Kasumi-1 (cell line): ENCODE measurements around the gene HNRNPLL.

Experiments
- DNase-seq, 2 experiments: peaks; one replicate each; lab custom pipeline; 2025; lab: John Stamatoyannopoulos, UW

The HNRNPLL gene

DNA sequence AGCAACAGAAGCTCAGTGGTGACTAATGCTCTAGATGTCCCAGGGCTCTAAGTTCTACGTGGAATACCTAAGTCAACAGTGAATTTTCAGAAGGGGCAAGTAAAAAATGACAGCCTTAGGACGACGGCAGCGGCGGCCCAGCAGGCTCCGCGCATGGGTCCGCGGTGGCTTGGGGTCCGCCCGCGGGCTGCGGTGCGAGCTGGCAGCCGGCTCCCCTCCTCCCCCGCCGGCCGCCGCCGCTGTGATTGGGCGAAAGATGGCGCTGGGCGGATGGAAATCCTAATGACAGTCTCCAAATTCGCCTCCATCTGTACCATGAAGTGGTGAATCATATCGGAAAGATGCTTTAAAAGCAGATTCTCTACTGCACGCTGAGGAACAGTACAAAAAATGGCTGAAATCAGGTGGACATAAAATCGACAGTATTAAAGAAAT, 74.7 kb downstream of the HNRNPLL start:
- no peak for DNase-seq

DNA sequence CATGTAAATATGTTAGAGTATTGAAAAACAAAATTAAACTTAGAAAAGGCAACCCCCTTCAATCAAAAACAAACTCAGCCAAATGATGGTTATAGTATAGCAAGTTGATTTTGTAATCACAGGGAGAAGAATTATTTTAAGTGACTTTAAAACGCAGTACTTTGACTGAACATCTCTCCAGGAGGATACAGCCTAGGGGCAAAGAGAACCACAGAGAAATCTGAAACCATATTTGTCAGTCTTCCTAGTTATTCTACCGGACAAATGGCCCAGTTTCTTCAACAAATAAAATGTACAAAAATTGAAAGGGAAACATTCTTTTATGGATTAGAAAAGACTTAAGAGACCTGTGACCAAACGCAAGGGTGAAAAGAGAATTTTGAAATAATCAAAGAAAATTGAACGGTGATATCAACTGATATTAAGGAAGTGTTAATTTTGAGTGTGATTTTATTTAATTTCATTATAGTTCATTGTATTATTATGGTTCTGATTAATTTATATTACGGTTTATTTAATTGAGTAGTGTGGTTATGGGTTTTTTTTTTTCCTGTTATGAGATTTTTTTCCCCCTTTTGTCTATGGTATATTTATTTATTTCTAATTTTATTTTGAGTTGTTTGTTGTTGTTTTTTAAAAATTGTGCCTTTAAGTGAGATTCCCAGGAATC, 75.3 kb downstream of the HNRNPLL start:
- no peak for DNase-seq

DNA sequence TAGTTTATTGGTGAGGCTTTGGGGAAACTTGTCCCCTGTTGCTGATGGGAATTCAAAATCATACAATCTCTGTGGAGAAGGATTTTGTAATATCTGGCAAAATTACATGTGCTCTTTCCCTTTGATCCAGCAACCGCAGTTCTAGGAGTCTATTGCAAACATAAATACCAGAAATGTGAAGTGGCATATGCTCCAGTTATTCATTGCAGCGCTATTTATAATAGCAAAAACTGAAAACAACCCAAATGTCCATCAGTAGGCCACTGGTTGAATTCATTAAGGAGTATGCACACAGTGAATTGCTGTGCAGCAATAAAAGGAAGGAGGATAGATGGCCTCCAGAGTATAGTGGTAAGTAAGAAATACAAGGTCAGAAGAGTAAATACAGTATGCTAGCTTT, 76.5 kb downstream of the HNRNPLL start:
- no peak for DNase-seq

DNA sequence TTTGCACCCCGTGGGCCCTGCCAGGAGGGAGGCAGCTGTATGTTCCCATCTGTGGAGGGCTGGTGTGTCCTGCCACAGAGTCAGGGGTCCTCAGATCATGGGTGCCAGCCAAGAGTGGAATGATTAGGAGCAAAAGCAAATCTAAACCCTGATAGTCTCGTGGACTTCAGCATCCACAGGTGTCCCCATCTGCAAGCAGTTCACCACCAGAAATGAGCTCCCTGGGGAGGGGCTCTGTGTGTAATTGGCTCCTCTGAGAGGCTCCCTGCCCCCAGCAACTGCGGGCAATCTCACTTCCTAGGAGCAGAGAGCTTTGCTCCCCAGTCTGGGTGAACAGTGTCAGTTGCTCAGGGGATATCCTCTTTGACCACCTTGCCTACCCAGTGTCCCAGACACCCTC, 78.1 kb downstream of the HNRNPLL start:
- DNase-seq = no peak

DNA sequence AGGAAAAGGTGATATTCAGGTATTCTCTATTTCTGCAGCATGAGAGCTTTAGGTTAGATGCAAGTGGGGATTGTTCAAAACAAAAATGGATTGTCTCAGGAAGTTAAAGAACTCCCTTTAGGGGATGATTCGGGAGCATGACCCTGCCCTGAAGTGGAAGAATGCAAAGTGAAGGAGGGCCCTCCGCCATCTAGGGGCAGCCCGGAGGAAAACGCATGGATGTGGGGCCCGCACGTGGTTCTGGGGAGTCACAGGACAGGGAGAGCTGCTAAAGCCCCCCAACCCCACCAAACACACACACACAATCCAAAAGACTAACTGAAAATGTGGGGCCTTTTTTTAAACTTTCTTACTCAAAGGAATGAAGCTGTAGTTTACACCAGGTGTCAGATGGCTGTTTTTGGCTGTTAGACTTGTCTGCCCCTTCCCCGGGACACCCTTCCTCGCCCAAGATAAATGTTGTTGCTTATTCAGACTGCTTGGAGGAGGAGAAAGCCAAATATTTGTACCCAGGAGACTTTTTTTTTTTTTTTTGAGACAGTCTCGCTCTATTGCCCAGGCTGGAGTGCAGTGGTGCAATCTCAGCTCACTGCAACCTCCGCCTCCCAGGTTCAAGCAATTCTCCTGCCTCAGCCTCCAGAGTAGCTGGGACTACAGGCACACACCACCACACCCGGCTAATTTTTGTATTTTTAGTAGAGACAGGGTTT, 78.8 kb downstream of the HNRNPLL start:
- peak; percentile 5 to 10 for DNase-seq

DNA sequence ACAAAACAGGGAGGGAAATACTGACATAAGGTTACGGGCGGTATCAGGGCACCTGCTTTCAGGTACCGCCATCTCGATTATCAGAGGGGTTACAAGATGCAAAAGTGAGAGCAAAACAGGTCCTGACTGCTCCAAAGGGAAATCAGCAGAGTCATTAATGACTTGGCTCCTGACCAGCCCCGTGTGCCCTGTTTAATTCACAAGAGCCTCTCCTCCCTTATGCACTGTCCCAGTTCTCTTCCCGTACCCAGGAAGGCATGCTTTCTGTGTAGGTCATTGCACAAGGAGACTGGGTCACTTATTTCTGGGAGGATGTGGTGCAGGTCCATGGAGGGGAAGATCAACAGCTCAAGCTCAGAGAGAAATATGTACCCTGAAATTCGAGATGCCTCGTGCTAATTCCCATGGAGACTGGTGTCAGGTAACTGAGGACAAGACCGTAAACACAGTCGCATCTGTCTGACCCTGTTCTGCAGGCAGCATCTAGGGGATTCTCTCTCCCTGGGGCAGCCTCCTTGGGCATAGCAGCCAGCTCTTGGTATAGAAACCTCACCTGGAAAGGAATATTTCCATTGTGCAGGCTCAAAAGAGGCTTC, 79.9 kb downstream of the HNRNPLL start:
- no peak for DNase-seq

DNA sequence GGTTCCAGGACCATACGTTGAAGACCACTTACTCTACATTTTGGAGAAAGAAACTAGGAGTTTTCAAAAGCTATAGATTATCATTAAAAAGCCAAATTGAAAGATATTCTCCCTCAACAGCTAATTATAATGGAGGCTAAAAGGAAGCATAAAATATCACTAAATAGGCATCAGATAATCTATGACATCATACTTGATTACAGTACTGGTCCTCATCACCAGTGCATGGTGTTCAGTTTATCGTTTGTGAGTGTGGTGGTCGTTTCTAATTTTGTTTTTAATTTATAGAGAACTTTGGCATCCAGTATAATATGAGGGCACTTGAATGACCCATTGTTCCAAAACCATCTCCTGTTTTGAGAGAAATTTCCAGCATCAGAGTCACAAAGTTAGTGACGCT, 80.9 kb downstream of the HNRNPLL start:
- no peak for DNase-seq

DNA sequence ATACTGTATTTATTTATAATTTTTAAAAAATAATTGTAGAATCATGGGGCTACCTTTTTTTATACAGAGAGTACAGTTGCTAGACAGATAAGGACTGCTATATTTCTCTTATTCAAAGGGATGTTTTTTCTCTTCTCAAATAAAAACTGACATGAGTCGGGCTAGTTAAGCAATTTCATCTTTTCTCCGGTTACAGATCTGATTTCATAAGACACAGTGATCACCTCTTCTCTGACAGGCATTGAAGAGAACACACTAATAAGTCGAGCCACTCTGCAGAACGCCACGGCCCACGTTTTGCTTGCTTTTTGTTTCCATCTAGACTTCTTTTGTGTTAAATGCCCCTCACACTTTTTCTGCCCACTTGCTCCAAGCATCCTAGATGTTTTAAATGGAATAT, 85.4 kb downstream of the HNRNPLL start:
- DNase-seq = no peak

DNA sequence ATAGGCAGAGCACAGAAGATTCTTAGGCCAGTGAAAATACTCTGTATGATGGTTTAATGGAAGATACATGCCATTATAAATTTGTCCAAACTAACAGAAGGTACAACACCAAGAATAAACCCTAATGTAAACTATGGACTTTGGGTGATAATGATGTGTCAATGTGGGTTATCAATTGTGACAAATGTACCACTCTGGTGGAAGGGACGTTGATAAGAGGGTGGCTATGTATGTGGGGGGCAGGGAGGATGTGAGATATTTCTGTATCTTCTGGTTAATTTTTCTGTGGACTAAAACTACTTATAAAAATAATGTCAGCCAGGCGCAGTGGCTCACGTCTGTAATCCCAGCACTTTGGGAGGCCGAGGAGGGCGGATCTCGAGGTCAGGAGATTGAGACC, 86.2 kb downstream of the HNRNPLL start:
- DNase-seq = no peak

DNA sequence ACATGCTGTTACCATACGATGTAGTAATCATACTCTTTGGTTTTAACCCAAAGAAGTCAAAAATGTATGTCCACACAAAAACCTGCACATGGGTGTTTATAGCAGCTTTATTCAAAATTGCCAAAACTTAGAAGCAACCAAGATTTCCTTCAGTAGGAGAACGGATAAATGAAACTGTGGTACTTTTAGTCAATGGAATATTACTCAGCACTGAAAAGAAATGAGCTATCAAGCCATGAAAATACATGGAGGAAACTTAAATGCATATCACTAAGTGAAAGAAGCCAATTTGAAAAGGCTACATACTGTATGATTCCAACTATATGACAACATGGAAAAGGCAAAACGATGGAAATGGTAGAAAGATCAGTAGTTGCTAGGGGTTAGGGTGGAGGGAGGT, 86.6 kb downstream of the HNRNPLL start:
- DNase-seq = no peak

DNA sequence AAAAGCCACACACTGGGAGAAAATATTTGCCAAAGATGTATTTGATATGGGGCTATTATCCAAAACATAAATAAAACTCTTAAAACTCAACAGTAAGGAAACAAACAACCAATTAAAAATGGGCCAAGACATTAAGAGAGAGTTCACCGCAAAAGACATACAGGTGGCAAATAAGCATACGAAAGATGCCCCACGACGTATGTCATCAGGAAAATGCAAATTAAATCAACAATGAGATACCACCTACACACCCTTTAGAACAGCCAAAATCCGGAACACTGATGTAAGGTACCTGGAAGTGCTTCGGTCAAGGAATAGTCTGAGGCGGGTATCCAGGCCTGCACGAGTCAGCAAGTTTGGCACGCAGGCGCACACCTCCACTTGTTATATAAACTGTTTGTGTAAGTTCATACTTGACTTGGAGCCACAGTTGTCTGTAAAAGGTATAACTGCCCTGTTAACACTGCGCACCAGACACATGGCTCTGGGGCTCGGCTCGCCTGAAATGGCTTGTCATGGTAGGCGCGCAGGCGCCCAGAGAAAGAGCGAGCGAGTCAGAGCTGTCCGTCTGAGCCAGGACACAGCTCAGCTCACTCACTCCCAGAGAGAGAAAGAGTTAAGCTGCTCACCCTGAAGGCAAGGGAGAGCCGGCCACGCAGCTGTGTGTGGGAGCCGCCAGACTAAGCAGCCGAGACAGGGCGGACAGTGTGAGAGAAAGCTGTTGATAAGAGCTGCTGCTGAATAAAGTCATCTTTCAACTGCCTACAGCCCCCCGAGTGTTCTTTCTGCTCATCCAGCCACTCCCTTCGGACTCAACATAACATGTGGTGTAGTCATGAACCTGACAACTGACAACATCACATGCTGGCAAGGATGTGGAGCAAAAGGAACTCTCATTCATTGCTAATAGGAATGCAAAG, 87.3 kb downstream of the HNRNPLL start:
- DNase-seq = no peak

DNA sequence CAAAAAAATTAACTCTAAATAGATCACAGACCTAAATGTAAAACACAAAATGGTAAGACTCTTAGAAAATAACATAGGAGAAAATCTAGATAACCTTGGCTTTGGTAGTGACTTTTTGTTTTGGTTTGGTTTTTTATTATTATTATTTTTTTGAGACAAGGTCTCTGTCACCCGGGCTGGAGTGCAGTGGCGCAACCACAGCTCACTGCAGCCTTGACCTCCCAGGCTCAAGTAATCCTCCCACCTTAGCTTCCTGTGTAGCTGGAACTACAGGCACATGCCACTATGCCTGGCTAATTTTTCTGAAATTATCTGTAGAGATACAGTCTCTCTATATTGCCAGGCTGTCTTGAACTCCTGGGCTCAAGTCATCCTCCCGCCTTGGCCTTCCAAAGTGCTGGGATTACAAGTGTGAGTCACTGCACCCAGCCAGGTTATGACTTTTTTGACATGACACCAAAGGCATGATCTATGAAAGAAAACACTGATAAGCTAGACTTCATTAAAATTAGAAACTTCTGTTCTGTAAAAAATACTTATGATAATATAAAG, 88.0 kb downstream of the HNRNPLL start:
- no peak for DNase-seq

DNA sequence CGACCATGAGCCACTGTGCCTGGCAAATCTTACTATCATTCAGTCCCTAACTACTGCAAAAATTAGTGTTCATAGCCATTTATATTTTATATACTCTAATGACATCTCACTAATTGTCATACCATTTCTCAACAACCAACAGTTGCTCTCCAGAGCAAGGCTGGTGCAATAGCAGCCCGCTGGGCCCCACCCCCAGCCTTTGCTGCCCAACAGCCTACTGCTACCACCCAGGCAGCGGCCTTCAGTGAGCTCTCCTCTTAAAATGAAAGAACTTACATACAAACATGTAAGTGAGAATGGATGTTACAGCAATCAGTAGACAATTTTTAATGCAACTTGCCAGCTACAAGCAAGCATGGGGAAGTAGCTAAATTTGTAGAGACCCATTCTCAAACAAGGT, 90.5 kb downstream of the HNRNPLL start:
- no peak for DNase-seq
